Esophagus mucosa (tissue), 1 donor: ENCODE results near the gene SMIM7. TPM values are rescaled to one million over a fixed set of nuclear protein-coding genes. Genes with fewer than 3 reads are reported as not detected.
A peak's percentile ranks its signal among the peaks of the same experiment; 100 is the strongest.
"Not testable (repeated sequence)": the region's sequence is repeated elsewhere in the genome, so short reads cannot be mapped to it uniquely, and the experiment has no call there.

Source experiments
- ATAC-seq: fragments of 200-7000 bp; cut with Tn5 transposase; one replicate; pipeline ENCODE4 v1.9.1; 2020
- total RNA-seq: library from RNA; stranded (reverse); gene quantifications from one replicate; pipeline ENCODE4 v1.2.4, GENCODE V29; 2023
- donor health status: DM: yes; HTN: yes; CAD: no.

The SMIM7 gene
- total RNA-seq, 1 donor from 2014 or later: 50.3 TPM

- ATAC-seq: no peak
Observed at GRCh38 chr19:16654140-16654539, 5.8 kb downstream of the SMIM7 start.

GRCh38 chr19:16652854-16653253 lies 7.1 kb downstream of the SMIM7 start:
- ATAC-seq: no peak

- not testable (repeated sequence) for ATAC-seq
Observed at GRCh38 chr19:16651421-16652188, 8.3 kb downstream of the SMIM7 start.

GRCh38 chr19:16650821-16651220 lies 9.1 kb downstream of the SMIM7 start:
- no peak for ATAC-seq

- ATAC-seq: peak; percentile 42
Observed at GRCh38 chr19:16649734-16650133, 10.2 kb downstream of the SMIM7 start.

- ATAC-seq: no peak
Observed at GRCh38 chr19:16645140-16645539, 14.8 kb downstream of the SMIM7 start.

GRCh38 chr19:16641695-16642094 lies 18.2 kb downstream of the SMIM7 start:
- no peak for ATAC-seq

GRCh38 chr19:16640951-16641350 lies 19.0 kb downstream of the SMIM7 start:
- no peak for ATAC-seq

- ATAC-seq: no peak
Observed at GRCh38 chr19:16638666-16639065, 21.3 kb downstream of the SMIM7 start.

GRCh38 chr19:16637535-16637934 lies 22.4 kb downstream of the SMIM7 start:
- ATAC-seq: no peak

GRCh38 chr19:16631465-16631864 lies 28.5 kb downstream of the SMIM7 start:
- no peak for ATAC-seq

GRCh38 chr19:16628984-16629691 lies 30.8 kb downstream of the SMIM7 start:
- no peak for ATAC-seq

- ATAC-seq: peak; percentile 96
Observed at GRCh38 chr19:16628183-16628983, 31.6 kb downstream of the SMIM7 start, which contains the start of gene MED26. Gene MED26 (minus strand): TSS chr19:16628204. CDS start chr19:16627943, 261 bp downstream.

GRCh38 chr19:16627928-16628182 lies 32.1 kb downstream of the SMIM7 start:
- ATAC-seq: no peak

- peak; percentile 10 for ATAC-seq
Observed at GRCh38 chr19:16627193-16627927, 32.6 kb downstream of the SMIM7 start.

- no peak for ATAC-seq
Observed at GRCh38 chr19:16626796-16627192, 33.1 kb downstream of the SMIM7 start.

GRCh38 chr19:16625163-16625958 lies 34.6 kb downstream of the SMIM7 start:
- no peak for ATAC-seq

- no peak for ATAC-seq
Observed at GRCh38 chr19:16624236-16624635, 35.7 kb downstream of the SMIM7 start.

- no peak for ATAC-seq
Observed at GRCh38 chr19:16623576-16623975, 36.4 kb downstream of the SMIM7 start.

GRCh38 chr19:16623066-16623465 lies 36.9 kb downstream of the SMIM7 start:
- ATAC-seq: no peak

GRCh38 chr19:16621165-16621800 lies 38.7 kb downstream of the SMIM7 start:
- no peak for ATAC-seq
